ENCODE results near the gene KRTAP20-4.

The KRTAP20-4 gene

GRCh38 chr21:30620522-30620921 is at the start of gene KRTAP20-4:
TSS of gene KRTAP20-4 (plus strand) at chr21:30620627.
- DNase-seq (ENCODE audit: low spot score): no peak

- no peak for DNase-seq (ENCODE audit: low spot score)
Observed at GRCh38 chr21:30577766-30578165, 42.7 kb upstream of the KRTAP20-4 start.

DNA sequence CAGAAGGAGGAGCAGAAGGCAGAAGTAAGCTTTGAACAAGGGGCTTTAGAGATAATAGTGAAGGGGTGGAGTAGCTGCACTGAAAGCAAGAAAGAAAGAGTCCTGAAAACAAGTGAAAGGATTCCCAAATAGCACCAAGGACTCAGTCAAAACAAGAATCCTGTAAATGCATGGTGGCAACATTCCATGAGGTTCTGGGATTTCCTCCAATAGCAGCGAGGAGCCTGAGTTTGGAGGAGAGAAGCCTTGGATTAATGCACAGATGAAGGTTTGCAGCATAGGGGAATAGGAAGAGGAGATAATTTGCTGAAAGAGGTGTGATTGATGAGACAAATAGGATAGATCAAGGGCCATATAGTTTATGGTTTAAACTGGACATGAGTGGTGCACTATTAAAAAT is 41.1 kb upstream of the KRTAP20-4 start:
- DNase-seq (ENCODE audit: low spot score): no peak

- DNase-seq (ENCODE audit: low spot score): no peak
Observed at GRCh38 chr21:30580132-30580531, 40.3 kb upstream of the KRTAP20-4 start.

GRCh38 chr21:30582870-30583269 is 37.6 kb upstream of the KRTAP20-4 start:
- no peak for DNase-seq (ENCODE audit: low spot score)

DNA sequence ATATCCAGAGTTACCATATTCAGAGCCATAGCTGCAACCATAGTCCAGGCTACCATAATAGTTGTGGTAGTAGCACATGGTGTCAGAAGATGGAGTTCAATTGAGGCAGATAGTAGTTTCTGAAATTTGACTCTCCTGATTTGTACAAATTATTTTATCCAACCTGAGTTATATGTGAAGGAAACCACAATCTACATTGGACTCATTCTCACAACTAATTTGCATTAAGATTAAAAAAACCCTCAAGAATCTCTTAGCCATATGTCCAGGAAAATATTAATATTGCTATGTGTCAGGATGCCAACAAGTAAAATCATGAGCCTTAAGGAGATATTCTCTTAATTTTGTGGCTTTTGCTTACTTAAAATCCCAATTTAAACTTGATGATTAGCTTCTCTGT is 30.1 kb upstream of the KRTAP20-4 start, which contains the start of gene KRTAP22-2:
KRTAP22-2 (minus strand) TSS at position 101 of the 400 bp plus-strand sequence.
- no peak for DNase-seq (ENCODE audit: low spot score)

DNA sequence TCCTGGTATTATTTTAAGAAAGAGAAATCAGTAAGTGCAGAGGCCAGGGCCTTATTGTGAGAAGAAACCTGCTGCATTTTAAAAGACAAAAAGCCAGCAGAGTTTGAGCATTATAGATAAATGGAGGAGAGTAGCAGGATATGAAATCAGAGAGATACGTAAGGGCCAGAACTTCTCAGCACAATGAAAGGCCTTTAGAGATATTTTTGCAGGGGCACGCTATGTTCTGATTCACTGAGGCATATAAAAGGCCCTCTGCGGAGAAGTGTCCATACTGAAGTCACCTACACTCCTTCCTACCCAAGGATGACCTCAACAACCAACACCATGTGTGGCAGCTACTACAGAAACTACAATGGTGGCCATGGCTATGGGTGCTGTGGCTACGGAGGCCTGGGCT is 28.3 kb upstream of the KRTAP20-4 start, which contains the start of gene KRTAP6-3:
KRTAP6-3 (plus strand) TSS at position 301 of the 400 bp plus-strand sequence; CDS start at position 307, 6 bp downstream.
- DNase-seq (ENCODE audit: low spot score): no peak

DNA sequence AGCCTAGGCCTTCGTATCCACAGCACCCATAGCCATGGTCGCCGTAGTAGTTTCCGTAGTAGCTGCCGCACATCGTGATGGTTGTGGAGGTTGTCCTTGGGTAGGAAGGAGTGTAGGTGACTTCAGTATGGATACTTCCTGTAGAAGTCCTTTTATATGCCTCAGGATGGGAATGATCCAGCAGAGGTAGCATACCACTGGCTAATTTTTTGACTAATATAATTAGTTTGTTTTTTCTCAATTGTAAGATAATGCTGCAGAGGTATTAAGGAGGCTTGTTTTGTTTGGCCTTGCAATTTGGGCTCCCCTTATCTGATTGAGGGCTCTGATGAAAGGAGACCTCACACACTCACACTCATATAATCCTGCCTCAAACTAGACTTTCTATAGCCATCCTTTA is 21.6 kb upstream of the KRTAP20-4 start, which contains the start of gene KRTAP6-2:
KRTAP6-2 (minus strand) TSS at position 101 of the 400 bp plus-strand sequence; CDS start at position 73, 28 bp downstream.
- DNase-seq (ENCODE audit: low spot score): no peak

- DNase-seq (ENCODE audit: low spot score): no peak
Observed at GRCh38 chr21:30600787-30601186, 19.6 kb upstream of the KRTAP20-4 start, which contains the start of gene KRTAP22-1. TSS of gene KRTAP22-1 (plus strand) at chr21:30601087.

- DNase-seq (ENCODE audit: low spot score): no peak
Observed at GRCh38 chr21:30605968-30606367, 14.5 kb upstream of the KRTAP20-4 start.

DNA sequence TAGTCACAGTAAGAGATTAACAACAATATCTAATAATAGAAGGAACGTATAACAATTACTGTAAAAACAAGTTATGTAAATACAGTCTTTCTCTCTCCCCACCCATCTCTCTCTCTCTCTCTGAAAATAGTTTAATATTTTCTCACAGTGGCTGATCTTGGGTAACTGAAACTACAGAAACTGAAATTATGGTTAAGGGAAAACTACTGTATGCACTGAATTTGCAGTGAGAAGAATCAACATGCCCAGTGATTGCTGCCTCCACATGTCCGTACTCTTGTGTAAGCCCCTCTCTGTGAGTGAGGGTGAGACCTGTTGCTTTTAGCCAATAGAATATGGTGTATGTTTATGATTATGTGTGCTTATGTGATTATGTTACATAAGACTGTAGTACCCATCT is 8.3 kb upstream of the KRTAP20-4 start:
- no peak for DNase-seq (ENCODE audit: low spot score)

DNA sequence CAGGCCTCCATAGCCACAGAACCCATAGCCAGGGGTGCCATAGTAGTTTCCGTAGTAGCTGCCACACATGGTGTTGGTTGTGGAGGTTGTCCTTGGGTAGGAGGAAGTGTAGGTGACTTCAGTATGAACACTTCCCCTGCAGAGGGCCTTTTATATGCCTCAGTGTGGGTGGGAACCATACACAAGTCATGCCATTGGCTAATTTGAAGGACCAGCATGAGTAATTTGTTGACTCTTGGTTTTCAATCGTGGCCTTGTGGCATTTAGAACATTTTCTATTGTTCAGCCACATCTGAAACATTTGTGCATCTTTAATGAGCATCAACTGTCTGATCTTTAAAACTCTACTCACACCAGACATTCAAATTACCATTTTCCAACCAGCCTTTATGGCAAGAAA is 6.6 kb upstream of the KRTAP20-4 start, which contains the start of gene KRTAP6-1:
KRTAP6-1 (minus strand) TSS at position 95 of the 400 bp plus-strand sequence; CDS start at position 69, 26 bp downstream.
- no peak for DNase-seq (ENCODE audit: low spot score)

DNA sequence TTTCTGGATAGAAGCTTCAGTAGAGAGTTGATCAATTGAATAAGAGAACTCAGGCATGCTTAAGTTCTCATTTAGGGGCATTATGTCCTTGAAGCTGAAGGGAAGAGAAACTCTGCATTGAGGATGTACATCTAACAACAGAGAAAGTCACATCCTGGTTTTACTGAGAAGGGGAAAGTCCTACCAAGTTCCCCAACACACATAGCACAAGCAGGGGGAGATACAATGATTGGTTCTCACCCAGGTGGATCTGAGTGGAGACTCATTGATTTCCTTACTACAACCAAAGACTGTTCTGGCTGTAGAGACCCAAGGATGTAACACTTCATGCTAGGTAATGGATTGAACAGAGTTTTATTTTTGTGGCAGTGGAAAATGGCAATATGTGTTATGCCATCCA is 5.2 kb upstream of the KRTAP20-4 start:
- no peak for DNase-seq (ENCODE audit: low spot score)

DNA sequence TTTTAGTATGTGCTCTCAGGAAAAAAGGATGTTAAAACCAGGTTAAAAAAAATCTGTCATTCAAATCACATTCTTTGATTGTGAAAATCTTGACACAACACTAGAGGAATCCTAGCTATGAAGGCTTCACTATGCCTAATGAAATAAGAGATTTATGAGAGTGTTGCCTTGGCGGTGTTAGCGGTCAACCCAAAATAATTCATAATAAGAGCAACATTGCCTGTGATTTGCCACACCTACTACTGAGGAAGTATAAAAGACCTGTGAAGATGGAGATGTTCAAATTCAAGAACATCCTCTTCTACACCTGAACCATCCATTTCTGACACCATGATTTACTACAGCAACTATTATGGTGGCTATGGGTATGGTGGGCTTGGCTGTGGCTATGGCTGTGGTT is 4.3 kb upstream of the KRTAP20-4 start, which contains the start of gene KRTAP20-1:
KRTAP20-1 (plus strand) TSS at position 301 of the 400 bp plus-strand sequence; CDS start at position 331, 30 bp downstream.
- DNase-seq (ENCODE audit: low spot score): no peak

DNA sequence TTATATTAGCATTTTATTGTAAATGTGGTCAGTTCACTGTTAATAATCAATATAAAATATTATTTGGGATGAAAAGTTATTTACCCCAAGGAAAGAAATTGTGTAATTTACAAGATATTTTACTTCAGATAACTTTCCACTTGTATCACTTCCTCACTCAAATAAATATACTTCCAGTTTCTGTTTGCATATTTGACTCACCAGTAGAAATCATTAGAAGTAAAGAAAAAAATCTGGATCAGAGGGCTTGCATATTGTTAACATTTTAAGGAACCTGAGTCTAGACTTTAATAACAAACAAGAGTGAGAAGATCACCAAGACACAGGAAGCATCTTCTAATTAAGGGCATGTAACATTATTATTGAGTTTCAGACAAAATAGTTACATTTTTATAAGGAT is 347 bp upstream of the KRTAP20-4 start:
- DNase-seq (ENCODE audit: low spot score): no peak

- no peak for DNase-seq (ENCODE audit: low spot score)
Observed at GRCh38 chr21:30623362-30623761, 2.9 kb downstream of the KRTAP20-4 start.

DNA sequence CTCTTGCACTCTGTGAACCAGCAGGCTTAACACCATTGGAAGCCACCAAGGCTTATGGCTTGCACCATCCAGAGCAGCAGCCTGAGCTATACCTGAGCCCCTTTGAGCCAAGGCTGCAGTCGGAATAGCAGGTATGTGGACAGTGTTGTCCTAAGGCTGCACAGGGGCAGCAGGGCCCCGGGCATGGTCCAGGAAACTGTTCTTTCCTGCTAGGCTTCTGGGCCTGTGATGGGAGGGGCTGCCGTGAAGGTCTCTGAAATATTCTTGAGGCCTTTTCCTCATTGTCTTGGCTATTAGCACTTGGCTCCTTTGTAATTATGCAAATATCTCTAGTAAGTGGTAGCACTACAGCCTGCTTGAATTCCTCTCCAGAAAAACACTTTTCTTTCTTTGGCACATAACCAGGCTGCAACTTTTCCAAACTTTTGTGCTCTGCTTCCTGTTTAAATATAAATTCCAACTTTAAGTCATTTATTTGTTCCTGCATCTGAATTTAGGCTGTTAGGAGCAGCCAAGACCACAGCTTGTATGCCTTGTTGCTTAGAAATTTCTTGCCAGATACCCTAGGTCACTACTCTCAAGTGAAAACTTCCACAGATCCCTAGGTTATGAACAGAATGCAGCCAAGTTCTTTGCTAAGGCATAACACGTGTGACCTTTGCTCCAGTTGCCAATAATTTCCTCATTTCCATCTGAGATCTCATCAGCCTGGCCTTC is 5.2 kb downstream of the KRTAP20-4 start:
- no peak for DNase-seq (ENCODE audit: low spot score)

GRCh38 chr21:30628109-30628508 is 7.7 kb downstream of the KRTAP20-4 start:
- DNase-seq (ENCODE audit: low spot score): no peak

DNA sequence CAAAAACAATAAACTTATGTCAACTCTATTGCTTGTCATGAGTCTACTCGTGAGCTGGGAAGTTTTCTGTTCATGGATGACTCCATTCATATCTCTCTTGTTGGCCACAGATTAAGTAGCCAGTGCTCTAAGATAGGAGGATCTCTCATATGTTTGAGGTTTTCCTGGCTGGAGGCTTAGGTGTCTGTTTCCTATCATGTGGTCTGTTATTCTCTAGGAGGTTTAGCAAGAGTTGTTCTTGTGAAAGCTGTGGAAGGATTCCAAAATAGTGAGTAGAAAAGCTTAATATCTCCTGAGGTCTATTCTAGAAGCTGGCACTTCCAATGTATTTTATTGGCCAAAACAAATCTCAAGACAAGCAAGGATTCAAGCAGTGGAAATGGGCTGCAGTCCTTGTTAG is 8.8 kb downstream of the KRTAP20-4 start:
- no peak for DNase-seq (ENCODE audit: low spot score)

DNA sequence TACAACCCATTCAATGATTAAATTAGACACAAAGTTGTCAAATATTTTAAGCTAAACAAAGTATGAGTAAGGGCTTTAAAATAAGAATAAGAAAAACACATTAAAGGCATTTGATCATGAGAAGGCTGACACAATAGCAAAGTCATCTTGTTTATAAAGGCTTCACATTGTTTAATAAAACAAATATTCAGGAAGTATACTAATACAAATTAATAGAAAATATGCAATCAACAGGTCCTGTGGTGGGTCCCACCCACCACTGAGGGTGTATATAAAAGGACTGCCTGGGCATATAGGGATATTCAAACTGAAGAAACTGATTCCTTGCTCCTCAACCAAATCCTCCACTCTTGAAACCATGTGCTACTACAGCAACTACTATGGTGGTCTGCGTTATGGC is 14.5 kb downstream of the KRTAP20-4 start, which contains the start of gene KRTAP20-2:
KRTAP20-2 (plus strand) TSS at position 301 of the 400 bp plus-strand sequence; CDS start at position 359, 58 bp downstream.
- no peak for DNase-seq (ENCODE audit: low spot score)

GRCh38 chr21:30638686-30639085 is 18.3 kb downstream of the KRTAP20-4 start:
- DNase-seq (ENCODE audit: low spot score): no peak

- no peak for DNase-seq (ENCODE audit: low spot score)
Observed at GRCh38 chr21:30642564-30642963, 22.1 kb downstream of the KRTAP20-4 start, which contains the start of gene KRTAP20-3. TSS of gene KRTAP20-3 (plus strand) at chr21:30642864.

DNA sequence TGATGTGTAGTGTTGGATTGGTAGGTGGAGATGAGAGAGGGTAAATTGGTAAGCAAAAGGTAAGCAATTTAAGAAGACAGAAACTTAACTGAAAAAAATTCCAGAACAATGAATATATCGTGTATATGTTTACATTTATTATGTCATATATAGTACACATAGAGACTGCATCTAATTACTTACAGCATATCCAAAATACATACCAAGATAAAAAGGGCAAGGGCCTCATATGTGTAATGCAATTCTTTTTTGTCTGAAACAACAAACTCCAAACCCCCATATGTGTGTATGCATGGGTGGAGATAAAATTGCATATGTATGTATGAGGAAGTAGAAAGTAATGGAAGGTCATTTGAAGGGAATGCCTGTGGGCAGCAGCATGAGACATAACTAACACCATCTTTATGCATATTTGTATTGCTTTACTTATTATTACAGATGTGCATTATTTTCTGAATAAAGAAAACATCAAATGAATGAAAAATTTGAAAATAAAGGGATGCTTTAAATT is 26.5 kb downstream of the KRTAP20-4 start:
- no peak for DNase-seq (ENCODE audit: low spot score)

Measured in CD4-positive, alpha-beta T cell treated with Interleukin-15 for 4 hours (primary cell).